NT2/D1 (cell line): Measurements from ENCODE around the gene ITIH6.

Experiments
- SUZ12 ChIP-seq: IDR thresholded peaks from 2 replicates; pipeline ENCODE4 v1.6.1; 2011; ENCODE audit not compliant: insufficient read length, insufficient read depth; ENCODE audit errors: extremely low read depth
- YY1 ChIP-seq: IDR thresholded peaks from 2 replicates; pipeline ENCODE4 v1.6.1; 2011; ENCODE audit not compliant: insufficient read length, insufficient read depth
- ZNF274 ChIP-seq: IDR thresholded peaks from 2 replicates; pipeline ENCODE4 v1.6.1; 2011; ENCODE audit warnings: mild to moderate bottlenecking, low read depth, low read length

DNA sequence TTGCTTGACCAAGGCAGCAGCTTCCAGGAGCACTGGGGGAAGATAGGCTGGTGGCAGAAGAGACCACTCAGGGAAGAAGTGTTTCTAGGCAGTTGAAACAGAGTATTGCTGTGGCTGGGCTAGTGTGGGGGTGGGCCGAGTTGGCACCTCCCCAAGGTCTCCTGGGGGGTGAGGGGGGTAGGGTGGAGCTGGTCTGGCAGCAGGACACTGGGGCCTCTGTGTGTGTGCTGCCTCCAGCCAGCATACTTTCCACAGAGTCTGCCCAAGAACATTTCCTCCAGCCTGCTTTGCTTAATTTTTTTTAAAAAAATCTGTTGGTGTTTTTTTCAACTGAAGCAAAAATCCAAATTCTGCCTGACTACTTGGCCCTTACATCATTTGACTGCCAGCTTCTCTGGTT, 4.0 kb downstream of the ITIH6 start:
- no peak for TF ChIP-seq YY1
- TF ChIP-seq ZNF274, result no peak
- TF ChIP-seq SUZ12, result no peak
